Adrenal gland (tissue), 19 donors: Measurements from ENCODE around the gene WNT2. TPM values are rescaled to one million over a fixed set of nuclear protein-coding genes. Genes with fewer than 3 reads are reported as not detected.

ENCODE experiments used
- DNase-seq, 7 donors: peaks; one replicate each; pipeline ENCODE4 v3.0.0-alpha.2; 2019 to 2020
- H3K27ac ChIP-seq, 5 donors: fragments of 200-600 bp; sonication (generic) in 4 of 5; 1 replicate in 3 of 5; 2 replicates in 2 of 5; pipeline versions ENCODE4 v1.5.1 to v1.8.0; 2016 to 2020; ENCODE audit warnings: mild to moderate bottlenecking in 1 of 5
- H3K27me3 ChIP-seq: fragments of 200-600 bp; 2 replicates; pipeline ENCODE4 v1.8.0; 2021
- H3K36me3 ChIP-seq, 2 donors: fragments of 200-600 bp; replicated peaks in 1 of 2; 1 replicate in 1 of 2; 2 replicates in 1 of 2; pipeline versions ENCODE4 v1.5.1 to v1.8.0; 2018 to 2022
- H3K4me1 ChIP-seq, 2 donors: fragments of 200-600 bp; replicated peaks in 1 of 2; 1 replicate in 1 of 2; 2 replicates in 1 of 2; pipeline versions ENCODE4 v1.5.1 to v1.8.0; 2018 to 2021
- H3K4me3 ChIP-seq, 4 donors: fragments of 200-600 bp; sonication (generic) in 3 of 4; one replicate each; pipeline ENCODE4 v1.5.1; 2016 to 2018
- H3K9me3 ChIP-seq, 3 donors: fragments of 200-600 bp; sonication (generic) in 1 of 3; replicated peaks in 1 of 3; 1 replicate in 2 of 3; 2 replicates in 1 of 3; pipeline versions ENCODE4 v1.5.1 to v1.8.0; 2016 to 2021
- CTCF ChIP-seq, 6 experiments: fragments of 450-650 bp in 4 of 6; fragments of 200-600 bp in 2 of 6; sonication (generic) in 1 of 6; IDR thresholded peaks; 1 replicate in 5 of 6; 2 replicates in 1 of 6; pipeline versions ENCODE4 v1.5.1 to v1.8.0; 2016 to 2021; ENCODE audit warnings: antibody characterized with exemption in 6 of 6, mild to moderate bottlenecking in 2 of 6, moderate library complexity in 1 of 6
- POLR2A ChIP-seq, 2 donors: fragments of 450-650 bp; IDR thresholded peaks; one replicate each; pipeline ENCODE4 v1.6.1; 2017; ENCODE audit warnings: antibody characterized with exemption in 2 of 2, mild to moderate bottlenecking in 2 of 2, moderate library complexity in 1 of 2
- WGBS, 4 donors: extraction: QIAGEN DNeasy Blood & Tissue Kit in 2 of 4; methylation state at CpG; one replicate each; pipeline versions ENCODE4 v1.1.5 to v1.1.7; 2013 to 2017; 5-methylcytosine and 5-hydroxymethylcytosine counted together
- intact Hi-C, 2 donors: fragments of 100-400 bp; cut with DNase I; formaldehyde crosslinking; loops; one replicate each; pipeline versions ENCODE4 v1.14.1 to v1.15.0; 2022 to 2023
- long read RNA-seq, 10 donors: library from polyadenylated mRNA in 3 of 10; unstranded in 2 of 10; stranded (forward) in 1 of 10; transcript quantifications; one replicate each; pipeline ENCODE4 v2.0.0 and lab custom pipeline, GENCODE V29; 2021 to 2026
- polyA plus RNA-seq, 3 donors: library from polyadenylated mRNA; stranded (reverse); fragments of 200-250 nt in 2 of 3; fragments of 350-450 nt in 1 of 3; fragmentation: Illumina TruSeq in 1 of 3; extraction: RNeasy Lipid Tissue Mini Kit (QIAGEN cat#74804) in 1 of 3; gene quantifications; one replicate each; pipeline ENCODE4 v1.2.3, GENCODE V29; 2013 to 2014
- total RNA-seq, 9 donors: library from RNA; depleted of rRNA in 4 of 9; stranded (reverse); fragments of >200 nt in 4 of 9; fragments of 120-200 nt in 1 of 9; fragmentation: NEBNext Ultra II Directional in 1 of 9; extraction: Animal tissue kit (Norgen Biotek cat#: 25700) in 1 of 9; gene quantifications; one replicate each; pipeline versions ENCODE4 v1.1.0 to v1.2.4, GENCODE V29; 2013 to 2023
- donor health status: healthy with polysubstance abuse.
- donor health status: Bipolar disorder and iron deficiency.
- donor health status: DM: yes; HTN: yes; CAD: no.
- donor health status: DM: no; HTN: no; CAD: no.
- donor health status: DM: no; HTN: no; CAD: no.
- donor health status: DM: yes; HTN: yes; CAD: no.

WNT2 gene
- total RNA-seq, result under 1 TPM in 2 of 9 donors, not detected in 7; 0.28 to 0.72 TPM
- polyA plus RNA-seq, result under 1 TPM in 1 of 3 donors, not detected in 2; 0.07 TPM
- long read RNA-seq, donor 1, result 0 reads
- long read RNA-seq, donor 2, result 0 reads
- long read RNA-seq, donor 3, result 0 reads
- long read RNA-seq, donor 4, result 0 reads
- long read RNA-seq, donor 5, partial matches to known transcripts, result 0 of 1 reads
- long read RNA-seq, donor 5, other reads (novel, unspliced or antisense), result 0 of 1 reads
- long read RNA-seq, donor 6, result 0 reads
- long read RNA-seq, donor 7, result 0 reads
- long read RNA-seq, donor 8, result 0 reads
- long read RNA-seq, donor 9, result 0 reads
- long read RNA-seq, donor 10, result 0 reads

DNA sequence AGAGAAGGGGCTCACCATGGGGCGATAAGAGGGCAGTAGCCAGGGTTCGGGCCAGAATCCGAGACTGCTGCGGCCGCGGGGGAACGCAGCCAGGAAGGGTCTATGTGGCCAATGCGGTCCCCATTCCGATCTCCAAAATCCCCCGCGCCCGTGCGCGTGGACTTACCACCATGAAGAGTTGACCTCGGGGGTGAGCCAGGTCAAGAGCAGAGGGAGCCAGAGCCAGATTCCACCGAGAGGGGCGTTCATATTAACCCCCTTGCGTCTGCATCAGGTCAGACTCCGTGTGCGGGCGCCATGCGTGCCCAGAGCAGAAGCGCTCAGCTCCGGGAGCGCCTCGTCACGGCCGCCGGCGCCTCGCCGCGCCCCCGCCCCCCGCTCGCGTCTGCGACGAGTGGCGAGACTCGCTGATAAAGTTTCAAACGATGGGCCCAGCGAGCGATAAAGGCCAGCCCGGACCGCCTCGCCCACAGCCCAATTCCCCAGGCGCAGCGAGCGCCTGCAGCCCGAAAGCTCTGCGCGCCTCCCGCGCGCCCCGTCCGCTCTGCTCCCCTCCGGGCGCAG, at the start of gene WNT2:
TSS of gene WNT2 (minus strand) at position 318 of the 564 bp plus-strand sequence. CDS start at position 249, 69 bp downstream.
- intact Hi-C loops, result no loop called here
- no peak for DNase-seq
- peaks cover 0 to 9% of the 10 kb centered on the region in 2 donors for H3K4me1 ChIP-seq
- H3K27ac ChIP-seq, result no peak within 1 kb of the TSS
- H3K4me3 ChIP-seq, result peak within 1 kb of the TSS in 1 of 4 donors; percentile 43
- TF ChIP-seq CTCF (IDR thresholded peaks at IDR 0.05) (no peak), POLR2A (IDR thresholded peaks at IDR 0.05) (no peak)
- 1 to 6% (median 2%) methylated on average over 9 to 60 of the region's 60 CpGs for WGBS, 4 donors
- H3K36me3 ChIP-seq, result no peaks in the 10 kb centered on the region
- peaks cover 14% of the 10 kb centered on the region for H3K27me3 ChIP-seq
- no peaks in the 10 kb centered on the region for H3K9me3 ChIP-seq

- no peaks in the 10 kb centered on the region for H3K4me1 ChIP-seq
- TF ChIP-seq POLR2A (IDR thresholded peaks at IDR 0.05) (no peak), CTCF (IDR thresholded peaks at IDR 0.05) (no peak)
- H3K9me3 ChIP-seq, result peaks cover 0 to 5% (median 0%) of the 10 kb centered on the region in 3 donors
- no peak overlapping the region for H3K4me3 ChIP-seq
- no peaks in the 10 kb centered on the region for H3K27me3 ChIP-seq
- H3K36me3 ChIP-seq, result no peaks in the 10 kb centered on the region
- no peak for DNase-seq
- H3K27ac ChIP-seq, result no peak overlapping the region
- WGBS, 4 donors, result 75 to 95% (median 82%) methylated on average over 1 of the region's 1 CpG
- intact Hi-C loops, result no loop called here
These were observed 49.2 kb upstream of the WNT2 start for GRCh38 chr7:117372073-117372472.

- H3K27ac ChIP-seq, result no peak overlapping the region
- H3K9me3 ChIP-seq, result no peaks in the 10 kb centered on the region
- TF ChIP-seq POLR2A (IDR thresholded peaks at IDR 0.05), result no peak
- no peak for TF ChIP-seq CTCF (IDR thresholded peaks at IDR 0.05)
- no peaks in the 10 kb centered on the region for H3K4me1 ChIP-seq
- DNase-seq, result no peak
- H3K27me3 ChIP-seq, result no peaks in the 10 kb centered on the region
- H3K36me3 ChIP-seq, result no peaks in the 10 kb centered on the region
- intact Hi-C loops, result no loop called here
- H3K4me3 ChIP-seq, result no peak overlapping the region
These were observed 41.7 kb upstream of the WNT2 start for GRCh38 chr7:117364339-117365080.

DNA sequence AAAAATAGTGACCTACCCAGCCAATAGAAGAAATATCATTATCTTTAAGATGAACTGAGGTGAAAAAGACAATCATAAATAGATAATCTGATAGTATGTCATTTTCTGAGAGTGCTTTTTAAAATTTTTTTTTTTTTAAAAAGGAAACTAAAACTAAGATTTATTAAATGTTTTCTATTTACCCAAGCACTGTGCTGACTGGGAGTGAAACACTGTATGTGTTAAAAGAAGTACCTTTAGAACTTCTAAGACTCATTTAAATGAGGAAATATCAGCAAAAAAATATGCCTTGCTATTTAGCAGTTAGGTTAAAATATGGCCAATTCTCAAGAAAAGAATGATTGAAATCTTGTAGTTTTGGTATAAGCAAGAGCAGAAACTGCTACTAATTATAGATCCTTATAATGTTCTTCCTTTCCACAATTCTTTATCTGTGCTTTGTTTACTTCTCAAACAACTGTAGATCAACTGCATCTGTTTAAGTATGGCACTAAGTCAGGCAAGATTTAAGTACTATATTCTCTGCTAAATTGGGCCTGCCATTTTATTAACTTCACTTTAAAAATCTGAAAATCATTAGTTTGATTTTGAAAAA, 39.5 kb upstream of the WNT2 start:
- intact Hi-C loops, result no loop called here
- DNase-seq, result no peak
- Histone ChIP-seq H3K27ac (no peak overlapping the region), H3K4me3 (no peak overlapping the region), H3K36me3 (no peaks in the 10 kb centered on the region), H3K9me3 (no peaks in the 10 kb centered on the region), H3K27me3 (no peaks in the 10 kb centered on the region), H3K4me1 (no peaks in the 10 kb centered on the region)
- TF ChIP-seq POLR2A (IDR thresholded peaks at IDR 0.05) (no peak), CTCF (IDR thresholded peaks at IDR 0.05) (no peak)
